HFFc6 (cell line): Measurements from ENCODE around the gene SLMAP. TPM values are rescaled to one million over a fixed set of nuclear protein-coding genes. Genes with fewer than 3 reads are reported as not detected.

Experiments
- DNase-seq: peaks from one replicate; pipeline ENCODE4 v3.0.0-alpha.2; 2018
- H3K27ac Mint-ChIP-seq: 2 replicates; pipeline ENCODE4 v1.8.0; 2020; ENCODE audit warnings: mild to moderate bottlenecking, mixed read lengths
- H3K27me3 Mint-ChIP-seq: 2 replicates; pipeline ENCODE4 v1.8.0; 2021; ENCODE audit warnings: mild to moderate bottlenecking, moderate library complexity, mixed read lengths; ENCODE audit not compliant: insufficient read depth
- H3K36me3 Mint-ChIP-seq: 2 replicates; pipeline ENCODE4 v1.8.0; 2021; ENCODE audit warnings: low read depth, mixed read lengths
- H3K4me1 Mint-ChIP-seq: 2 replicates; pipeline ENCODE4 v1.8.0; 2020; ENCODE audit warnings: low read depth, mixed read lengths
- H3K4me3 Mint-ChIP-seq: 2 replicates; pipeline ENCODE4 v1.8.0; 2020; ENCODE audit warnings: mild to moderate bottlenecking, moderate library complexity, mixed read lengths
- H3K9me3 Mint-ChIP-seq: 2 replicates; pipeline ENCODE4 v1.8.0; 2020; ENCODE audit warnings: mild to moderate bottlenecking, mixed read lengths
- CTCF ChIP-seq: fragments of 200-600 bp; sonication (generic); IDR thresholded peaks from 2 replicates; pipeline ENCODE4 v1.5.0; 2021; ENCODE audit warnings: antibody characterized with exemption, mild to moderate bottlenecking
- total RNA-seq, 6 experiments: library from RNA; stranded (reverse); fragmentation: NEBNext Ultra II Directional; extraction: Animal tissue kit (Norgen Biotek cat#: 25700); gene quantifications; 2 replicates in 1 of 6; 3 replicates in 5 of 6; pipeline ENCODE4 v1.2.3, GENCODE V29; 2021

SLMAP gene
- total RNA-seq, 6 experiments from 2014 or later = 51.1 to 54.8 (median 52.3) TPM

DNA sequence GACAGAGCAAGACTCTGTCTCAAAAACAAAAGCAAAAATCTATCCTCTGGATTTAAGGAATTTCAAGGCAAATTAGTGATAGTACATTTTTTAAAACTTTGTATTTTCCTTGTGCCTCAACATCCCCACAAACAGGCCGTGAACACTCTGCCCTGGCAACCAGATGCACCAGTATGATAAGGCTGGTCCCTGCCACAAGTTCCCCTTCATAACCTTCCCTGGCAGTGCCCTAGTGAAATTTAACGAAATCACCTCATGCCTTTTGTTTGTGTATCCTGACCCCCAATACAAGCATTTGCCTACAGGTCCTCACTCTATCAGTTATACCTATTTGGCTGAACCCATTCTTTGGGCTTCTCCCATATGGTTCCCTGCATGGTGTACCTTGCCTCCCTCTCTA, 144.7 kb downstream of the SLMAP start:
- no peak overlapping the region for H3K27ac Mint-ChIP-seq
- H3K9me3 Mint-ChIP-seq = no peaks in the 10 kb centered on the region
- no peak overlapping the region for H3K4me3 Mint-ChIP-seq
- no peak for DNase-seq
- no peaks in the 10 kb centered on the region for H3K4me1 Mint-ChIP-seq
- H3K27me3 Mint-ChIP-seq = no peaks in the 10 kb centered on the region
- peaks cover 36% of the 10 kb centered on the region for H3K36me3 Mint-ChIP-seq
- no peak for TF ChIP-seq CTCF

DNA sequence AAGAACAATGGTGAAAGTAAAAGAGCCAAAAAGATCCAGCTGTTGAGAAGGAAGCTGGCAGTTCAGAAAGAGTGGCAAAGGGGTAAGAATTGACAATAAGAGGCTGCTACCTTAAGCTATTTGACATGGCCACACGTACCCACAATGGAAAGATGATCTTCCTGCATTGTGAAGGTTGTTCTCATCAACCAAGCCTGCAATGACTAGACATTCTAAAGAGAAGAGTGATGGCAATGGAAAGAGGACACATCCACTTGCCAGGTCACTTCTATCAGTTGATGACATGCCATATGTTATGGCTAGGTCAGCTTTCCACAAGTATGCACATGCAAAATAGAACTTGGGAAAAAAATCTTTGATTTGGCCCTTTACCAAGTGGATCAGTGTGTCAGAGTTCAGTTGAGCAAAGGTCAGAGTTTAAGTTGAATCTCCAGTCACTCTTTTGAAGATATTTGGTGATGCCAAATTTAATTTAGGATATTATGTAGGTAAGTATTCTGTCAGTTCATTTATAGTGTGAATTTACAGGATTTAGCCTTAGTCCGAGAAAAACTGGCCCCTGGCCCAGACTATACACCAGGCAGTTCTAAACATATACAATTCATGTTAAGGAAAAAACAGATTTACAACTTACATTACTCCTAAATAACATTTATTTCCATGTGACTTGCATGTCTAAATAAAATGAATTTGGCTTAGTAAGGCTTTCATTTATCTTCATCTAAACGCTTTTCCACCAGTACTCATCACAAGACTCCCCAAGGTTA, 147.2 kb downstream of the SLMAP start:
- no peak for TF ChIP-seq CTCF
- no peak for DNase-seq
- Mint-ChIP-seq H3K27me3 (no peaks in the 10 kb centered on the region), H3K27ac (no peak overlapping the region), H3K4me1 (peaks cover 8% of the 10 kb centered on the region; the same call in 1 of the 2 replicates), H3K9me3 (no peaks in the 10 kb centered on the region), H3K4me3 (no peak overlapping the region), H3K36me3 (peaks cover 25% of the 10 kb centered on the region; the same call in 1 of the 2 replicates)

GRCh38 chr3:57910990-57911389, 154.9 kb downstream of the SLMAP start:
- DNase-seq = peak; percentile 12
- Mint-ChIP-seq H3K9me3 (no peaks in the 10 kb centered on the region), H3K4me1 (peaks cover 22% of the 10 kb centered on the region), H3K27ac (no peak overlapping the region), H3K4me3 (no peak overlapping the region), H3K36me3 (peaks cover 14% of the 10 kb centered on the region), H3K27me3 (no peaks in the 10 kb centered on the region; the same call in 1 of the 2 replicates)
- peak; percentile 72 for TF ChIP-seq CTCF

DNA sequence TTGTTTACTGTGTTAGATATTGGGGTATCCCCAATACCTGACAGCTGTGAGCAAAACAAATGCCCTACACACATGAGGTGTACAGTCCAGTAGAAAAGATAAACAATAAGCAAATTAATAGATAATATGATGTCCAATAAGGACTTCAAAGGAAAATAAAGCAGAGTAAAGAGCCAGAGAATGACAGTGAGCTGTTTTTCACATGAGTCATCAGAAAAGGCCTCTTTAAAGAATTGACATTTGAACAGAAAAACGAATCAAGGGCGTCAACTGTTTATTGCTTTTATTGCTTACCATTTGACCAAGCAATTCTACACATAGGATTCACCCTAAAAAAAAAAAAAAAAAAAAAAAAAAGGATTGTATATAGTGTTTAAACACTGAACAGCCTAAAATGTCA, 155.5 kb downstream of the SLMAP start:
- Mint-ChIP-seq H3K36me3 (peaks cover 20% of the 10 kb centered on the region), H3K9me3 (no peaks in the 10 kb centered on the region), H3K27ac (no peak overlapping the region), H3K27me3 (no peaks in the 10 kb centered on the region; the same call in 1 of the 2 replicates), H3K4me3 (no peak overlapping the region), H3K4me1 (peaks cover 22% of the 10 kb centered on the region)
- no peak for TF ChIP-seq CTCF
- no peak for DNase-seq

GRCh38 chr3:57917601-57918000, 161.5 kb downstream of the SLMAP start:
- Mint-ChIP-seq H3K27ac (peak overlapping the region; percentile 88), H3K36me3 (peaks cover 30% of the 10 kb centered on the region), H3K4me1 (peaks cover 30% of the 10 kb centered on the region), H3K27me3 (no peaks in the 10 kb centered on the region; the same call in 1 of the 2 replicates), H3K4me3 (peak overlapping the region; percentile 56), H3K9me3 (no peaks in the 10 kb centered on the region)
- DNase-seq = no peak
- TF ChIP-seq CTCF = no peak
